OCI-LY1 (cell line): ENCODE data around the gene UBE2S.

Experiments
- EZH2 ChIP-seq: fragments of 200-600 bp; sonication (generic), shearing (Covaris generic); IDR thresholded peaks from 2 replicates; pipeline ENCODE4 v1.8.0; 2017; ENCODE audit warnings: borderline replicate concordance, mixed run types, mild to moderate bottlenecking, antibody characterized with exemption, low read length, moderate library complexity, mixed read lengths
- TF ChIP-seq, protein P1 (sequence below): fragments of 200-600 bp; sonication (generic), shearing (Covaris generic); IDR thresholded peaks from 2 replicates; pipeline ENCODE4 v1.5.1; 2017; ENCODE audit warnings: mild to moderate bottlenecking, antibody characterized with exemption, low read length, moderate library complexity, mixed read lengths

DNA sequence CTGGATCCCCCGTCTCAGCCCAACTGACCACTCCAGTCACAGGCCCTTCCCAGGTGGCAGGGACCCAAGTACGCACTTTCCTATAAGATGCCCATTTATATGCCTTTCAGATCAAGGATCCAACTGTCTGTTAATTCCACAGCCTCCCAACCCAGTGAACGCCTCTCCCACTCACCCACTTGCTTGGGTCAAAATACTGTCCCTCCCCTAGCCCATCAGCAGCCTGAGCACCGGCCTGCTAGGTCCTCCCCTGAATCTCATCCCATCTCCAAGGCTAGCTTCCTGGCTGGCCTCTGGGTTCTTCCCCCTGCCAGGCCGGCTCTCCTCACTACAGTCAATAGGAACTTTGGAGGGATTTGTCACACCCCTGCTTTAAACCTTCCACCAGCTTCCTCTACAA lies 1.9 kb downstream of the UBE2S start:
- TF ChIP-seq, protein P1, sequence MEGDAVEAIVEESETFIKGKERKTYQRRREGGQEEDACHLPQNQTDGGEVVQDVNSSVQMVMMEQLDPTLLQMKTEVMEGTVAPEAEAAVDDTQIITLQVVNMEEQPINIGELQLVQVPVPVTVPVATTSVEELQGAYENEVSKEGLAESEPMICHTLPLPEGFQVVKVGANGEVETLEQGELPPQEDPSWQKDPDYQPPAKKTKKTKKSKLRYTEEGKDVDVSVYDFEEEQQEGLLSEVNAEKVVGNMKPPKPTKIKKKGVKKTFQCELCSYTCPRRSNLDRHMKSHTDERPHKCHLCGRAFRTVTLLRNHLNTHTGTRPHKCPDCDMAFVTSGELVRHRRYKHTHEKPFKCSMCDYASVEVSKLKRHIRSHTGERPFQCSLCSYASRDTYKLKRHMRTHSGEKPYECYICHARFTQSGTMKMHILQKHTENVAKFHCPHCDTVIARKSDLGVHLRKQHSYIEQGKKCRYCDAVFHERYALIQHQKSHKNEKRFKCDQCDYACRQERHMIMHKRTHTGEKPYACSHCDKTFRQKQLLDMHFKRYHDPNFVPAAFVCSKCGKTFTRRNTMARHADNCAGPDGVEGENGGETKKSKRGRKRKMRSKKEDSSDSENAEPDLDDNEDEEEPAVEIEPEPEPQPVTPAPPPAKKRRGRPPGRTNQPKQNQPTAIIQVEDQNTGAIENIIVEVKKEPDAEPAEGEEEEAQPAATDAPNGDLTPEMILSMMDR = no peak
- TF ChIP-seq EZH2 = no peak
